ENCODE data around the gene MAML2. TPM values are rescaled to one million over a fixed set of nuclear protein-coding genes. Genes with fewer than 3 reads are reported as not detected.
"Not testable (repeated sequence)": the region's sequence is repeated elsewhere in the genome, so short reads cannot be mapped to it uniquely, and the experiment has no call there.

The MAML2 gene
- total RNA-seq, 2 experiments from 2014 or later: 0.15 to 1.0 TPM

DNA sequence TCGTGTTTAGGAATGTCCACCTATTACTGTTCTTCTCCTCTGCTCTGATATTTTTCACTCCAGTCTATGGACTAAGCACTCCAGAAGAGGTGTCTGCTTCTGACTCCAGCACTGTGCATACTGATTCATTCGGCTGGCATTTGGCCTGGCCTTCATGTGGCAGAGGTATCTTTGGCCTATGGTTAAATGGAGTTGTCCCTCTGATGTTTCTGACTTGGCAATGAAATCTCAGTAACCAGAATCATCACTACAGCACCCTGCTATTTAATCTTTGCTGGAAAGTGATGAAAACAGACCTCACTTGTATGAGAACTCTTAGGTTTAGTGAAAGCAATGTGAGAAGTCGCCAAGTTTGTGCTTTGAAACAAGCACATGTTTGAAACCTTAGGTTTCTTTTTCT is 155.2 kb downstream of the MAML2 start:
- no peak for DNase-seq (ENCODE audit: low spot score)
- POLR2A ChIA-PET: interaction anchor here (0.7 kb wide), 1 partner anchor 49 kb away, joined by 4 read pairs; no protein-coding TSS in a partner anchor
- Histone ChIP-seq H3K4me1 (ENCODE audit: insufficient read depth, low read length, poor library complexity, severe bottlenecking) (peaks cover 16% of the 10 kb centered on the region), H4K20me1 (ENCODE audit: insufficient read depth, low read length) (peaks cover 7% of the 10 kb centered on the region), H2AFZ (ENCODE audit: low read length) (no peak overlapping the region), H3K9me3 (ENCODE audit: low read length) (no peaks in the 10 kb centered on the region), H3K4me2 (ENCODE audit: low read length) (no peak overlapping the region), H3K36me3 (ENCODE audit: insufficient read depth, low read length) (no peaks in the 10 kb centered on the region), H3K79me2 (ENCODE audit: insufficient read depth, low read depth, low read length) (no peaks in the 10 kb centered on the region), H3K4me3 (ENCODE audit: low read depth, low read length, poor library complexity, severe bottlenecking) (no peak overlapping the region), H3K27ac (ENCODE audit: low read depth, low read length, poor library complexity, severe bottlenecking) (no peak overlapping the region), H3K9me2 (ENCODE audit: insufficient read depth, low read length) (no peaks in the 10 kb centered on the region)
- BruUV-seq (replicated peaks): no TSS peak
- intact Hi-C loops (cut with micrococcal nuclease; ENCODE audit: unreplicated experiment): no loop called here
- TF ChIP-seq EZH2phosphoT487 (IDR thresholded peaks at IDR 0.05; ENCODE audit: borderline replicate concordance, low read depth, low read length) (no peak), CTCF (conservative IDR thresholded peaks at IDR 0.05; ENCODE audit: low read length) (no peak)
- CTCF ChIA-PET (ENCODE audit: unreplicated experiment): no interaction called here

- no peaks in the 10 kb centered on the region for H3K9me3 ChIP-seq (ENCODE audit: low read length)
- H3K79me2 ChIP-seq (ENCODE audit: insufficient read depth, low read depth, low read length): no peaks in the 10 kb centered on the region
- H3K4me2 ChIP-seq (ENCODE audit: low read length): no peak overlapping the region
- H3K27ac ChIP-seq (ENCODE audit: low read depth, low read length, poor library complexity, severe bottlenecking): no peak overlapping the region
- H3K4me3 ChIP-seq (ENCODE audit: low read depth, low read length, poor library complexity, severe bottlenecking): no peak overlapping the region
- no peaks in the 10 kb centered on the region for H3K36me3 ChIP-seq (ENCODE audit: insufficient read depth, low read length)
- no peak overlapping the region for H2AFZ ChIP-seq (ENCODE audit: low read length)
- H4K20me1 ChIP-seq (ENCODE audit: insufficient read depth, low read length): peaks cover 7% of the 10 kb centered on the region
- no peak for DNase-seq (ENCODE audit: low spot score)
- H3K4me1 ChIP-seq (ENCODE audit: insufficient read depth, low read length, poor library complexity, severe bottlenecking): peaks cover 16% of the 10 kb centered on the region
- H3K9me2 ChIP-seq (ENCODE audit: insufficient read depth, low read length): no peaks in the 10 kb centered on the region
- intact Hi-C loops (cut with micrococcal nuclease; ENCODE audit: unreplicated experiment): no loop called here
- ChIA-PET POLR2A (interaction anchor here (1.1 kb wide), 1 partner anchor 56 kb away, joined by 3 read pairs; no protein-coding TSS in a partner anchor), CTCF (ENCODE audit: unreplicated experiment) (interaction anchor here (1.3 kb wide), 1 partner anchor 156 kb away, joined by 3 read pairs; the partner anchor contains the start of gene MAML2)
- no TSS peak for BruUV-seq (replicated peaks)
- TF ChIP-seq EZH2phosphoT487 (IDR thresholded peaks at IDR 0.05; ENCODE audit: borderline replicate concordance, low read depth, low read length): no peak
- no peak for TF ChIP-seq CTCF (conservative IDR thresholded peaks at IDR 0.05; ENCODE audit: low read length)
Measured at GRCh38 chr11:96186806-96187205, 156.2 kb downstream of the MAML2 start.

GRCh38 chr11:96185220-96185768 is 157.7 kb downstream of the MAML2 start:
- no peaks in the 10 kb centered on the region for H3K79me2 ChIP-seq (ENCODE audit: insufficient read depth, low read depth, low read length)
- BruUV-seq (replicated peaks): no TSS peak
- peaks cover 7% of the 10 kb centered on the region for H4K20me1 ChIP-seq (ENCODE audit: insufficient read depth, low read length)
- POLR2A ChIA-PET: interaction anchor here (0.5 kb wide), 1 partner anchor 62 kb away, joined by 4 read pairs; no protein-coding TSS in a partner anchor
- TF ChIP-seq EZH2phosphoT487 (IDR thresholded peaks at IDR 0.05; ENCODE audit: borderline replicate concordance, low read depth, low read length) (no peak), CTCF (conservative IDR thresholded peaks at IDR 0.05; ENCODE audit: low read length) (no peak)
- no peaks in the 10 kb centered on the region for H3K9me2 ChIP-seq (ENCODE audit: insufficient read depth, low read length)
- CTCF ChIA-PET (ENCODE audit: unreplicated experiment): interaction anchor here (1.3 kb wide), 1 partner anchor 157 kb away, joined by 3 read pairs; the partner anchor contains the start of gene MAML2
- H2AFZ ChIP-seq (ENCODE audit: low read length): no peak overlapping the region
- peaks cover 16% of the 10 kb centered on the region for H3K4me1 ChIP-seq (ENCODE audit: insufficient read depth, low read length, poor library complexity, severe bottlenecking)
- no peaks in the 10 kb centered on the region for H3K36me3 ChIP-seq (ENCODE audit: insufficient read depth, low read length)
- H3K4me3 ChIP-seq (ENCODE audit: low read depth, low read length, poor library complexity, severe bottlenecking): no peak overlapping the region
- no peaks in the 10 kb centered on the region for H3K9me3 ChIP-seq (ENCODE audit: low read length)
- H3K27ac ChIP-seq (ENCODE audit: low read depth, low read length, poor library complexity, severe bottlenecking): no peak overlapping the region
- peak; percentile 72 for DNase-seq (ENCODE audit: low spot score)
- intact Hi-C loops (cut with micrococcal nuclease; ENCODE audit: unreplicated experiment): loop anchor here (1.0 to 2.0 kb wide), 2 partner anchors 30 to 158 kb away; partner anchors contain the start of gene MAML2
- peak overlapping the region; percentile 41 for H3K4me2 ChIP-seq (ENCODE audit: low read length)

DNA sequence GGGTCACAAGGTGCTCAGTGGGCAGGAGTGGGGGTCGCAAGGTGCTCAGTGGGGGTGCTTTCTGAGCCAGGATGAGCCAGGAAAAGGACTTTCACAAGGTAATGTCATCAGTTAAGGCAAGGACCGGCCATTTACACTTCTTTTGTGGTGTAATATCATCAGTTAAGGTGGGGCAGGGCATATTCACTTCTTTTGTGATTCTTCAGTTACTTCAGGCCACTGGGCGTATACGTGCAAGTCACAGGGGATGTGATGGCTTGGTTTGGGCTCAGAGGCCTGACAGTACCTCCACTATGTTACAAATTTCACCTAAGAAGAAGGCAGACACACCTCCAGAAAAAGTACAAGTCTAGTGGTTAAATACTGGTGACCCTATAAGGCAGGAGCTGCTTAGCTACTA is 162.1 kb downstream of the MAML2 start:
- BruUV-seq (replicated peaks); H2AFZ ChIP-seq (ENCODE audit: low read length); POLR2A ChIA-PET; H3K79me2 ChIP-seq (ENCODE audit: insufficient read depth, low read depth, low read length); H3K36me3 ChIP-seq (ENCODE audit: insufficient read depth, low read length); DNase-seq (ENCODE audit: low spot score); H3K4me3 ChIP-seq (ENCODE audit: low read depth, low read length, poor library complexity, severe bottlenecking); H4K20me1 ChIP-seq (ENCODE audit: insufficient read depth, low read length); CTCF ChIA-PET (ENCODE audit: unreplicated experiment); H3K9me3 ChIP-seq (ENCODE audit: low read length); H3K4me2 ChIP-seq (ENCODE audit: low read length); intact Hi-C loops (cut with micrococcal nuclease; ENCODE audit: unreplicated experiment); H3K27ac ChIP-seq (ENCODE audit: low read depth, low read length, poor library complexity, severe bottlenecking); H3K9me2 ChIP-seq (ENCODE audit: insufficient read depth, low read length): not testable (repeated sequence)
- peaks cover 15% of the 10 kb centered on the region for H3K4me1 ChIP-seq (ENCODE audit: insufficient read depth, low read length, poor library complexity, severe bottlenecking)
